GM10266 (cell line): Measurements from ENCODE around the gene FRYL.
"Not testable (repeated sequence)": the region's sequence is repeated elsewhere in the genome, so short reads cannot be mapped to it uniquely, and the experiment has no call there.

ENCODE experiments used
- DNase-seq: peaks from one replicate; pipeline ENCODE4 v3.0.0; 2012; ENCODE audit errors: extremely low spot score
- CTCF ChIP-seq: IDR thresholded peaks from 2 replicates; pipeline ENCODE4 v1.5.1; 2012; ENCODE audit warnings: mild to moderate bottlenecking, low read depth; ENCODE audit not compliant: control insufficient read depth, insufficient read depth; ENCODE audit errors: missing control alignments

The FRYL gene

GRCh38 chr4:48470137-48470536 is 309.9 kb downstream of the FRYL start:
- no peak for DNase-seq
- no peak for TF ChIP-seq CTCF

- DNase-seq: no peak
- TF ChIP-seq CTCF: no peak
Measured at GRCh38 chr4:48467891-48468290, 312.2 kb downstream of the FRYL start.

GRCh38 chr4:48467442-48467841 is 312.6 kb downstream of the FRYL start:
- DNase-seq: no peak
- TF ChIP-seq CTCF: no peak

- DNase-seq: no peak
- TF ChIP-seq CTCF: no peak
Measured at GRCh38 chr4:48462363-48462762, 317.7 kb downstream of the FRYL start.

GRCh38 chr4:48461000-48461399 is 319.1 kb downstream of the FRYL start:
- DNase-seq: no peak
- TF ChIP-seq CTCF: no peak

GRCh38 chr4:48454591-48454990 is 325.5 kb downstream of the FRYL start:
- no peak for DNase-seq
- no peak for TF ChIP-seq CTCF

GRCh38 chr4:48451656-48452055 is 328.4 kb downstream of the FRYL start:
- DNase-seq: not testable (repeated sequence)

- DNase-seq: no peak
- no peak for TF ChIP-seq CTCF
Measured at GRCh38 chr4:48450740-48451139, 329.3 kb downstream of the FRYL start.
